Left renal pelvis (tissue), 4 donors: Measurements from ENCODE around the gene MFN2. TPM values are rescaled to one million over a fixed set of nuclear protein-coding genes. Genes with fewer than 3 reads are reported as not detected.
"Not testable (repeated sequence)": the region's sequence is repeated elsewhere in the genome, so short reads cannot be mapped to it uniquely, and the experiment has no call there.

Experiments used
- DNase-seq, 4 donors: peaks; one replicate each; pipeline ENCODE4 v3.0.0-alpha.2; 2013; ENCODE audit warnings: low read depth in 4 of 4, low spot score in 3 of 4
- polyA plus RNA-seq, 4 donors: library from polyadenylated mRNA; unstranded; fragments of 120-200 nt; gene quantifications; one replicate each; pipeline ENCODE4 v1.2.1, GENCODE V29; 2013; ENCODE audit not compliant: insufficient read length in 4 of 4

The MFN2 gene
- polyA plus RNA-seq, 4 donors: 59.4 to 69.5 (median 64.0) TPM

DNA sequence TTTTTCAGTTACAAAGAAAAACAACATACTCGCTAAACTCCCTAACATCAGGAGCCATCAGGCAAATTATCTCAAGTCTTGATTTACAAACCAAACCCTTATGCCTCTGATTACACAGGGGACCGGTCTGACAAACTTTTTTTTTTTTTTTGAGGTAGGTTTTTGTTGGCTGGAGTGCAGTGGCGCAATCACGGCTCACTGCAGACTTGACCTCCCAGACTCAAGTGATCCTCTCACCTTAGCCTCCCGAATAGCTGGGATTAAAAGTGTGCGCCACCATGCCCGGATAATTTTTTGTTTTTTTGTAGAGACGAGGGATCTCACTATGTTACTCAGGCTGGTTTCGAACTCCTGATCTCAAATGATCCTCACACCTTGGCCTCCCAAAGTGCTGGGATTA is 35.3 kb downstream of the MFN2 start:
- no peak for DNase-seq

DNA sequence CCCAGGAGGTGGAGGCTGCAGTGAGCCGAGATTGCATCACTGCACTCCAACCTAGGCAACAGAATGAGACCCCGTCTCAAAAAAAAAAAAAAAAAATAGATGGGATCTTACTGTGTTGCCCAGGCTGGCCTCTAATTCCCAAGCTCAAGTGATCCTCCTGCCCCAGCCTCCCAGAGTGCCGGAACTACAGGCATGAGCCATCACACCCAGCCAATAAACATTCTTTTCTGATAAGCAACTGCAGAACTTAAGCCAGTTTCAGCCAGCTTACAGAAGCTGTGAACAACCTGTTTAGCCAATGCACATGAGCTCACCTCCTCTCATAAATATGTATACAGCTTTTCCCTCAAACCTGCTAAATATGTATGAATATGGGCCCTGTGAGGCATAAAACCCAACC is 35.9 kb downstream of the MFN2 start:
- no peak for DNase-seq

DNA sequence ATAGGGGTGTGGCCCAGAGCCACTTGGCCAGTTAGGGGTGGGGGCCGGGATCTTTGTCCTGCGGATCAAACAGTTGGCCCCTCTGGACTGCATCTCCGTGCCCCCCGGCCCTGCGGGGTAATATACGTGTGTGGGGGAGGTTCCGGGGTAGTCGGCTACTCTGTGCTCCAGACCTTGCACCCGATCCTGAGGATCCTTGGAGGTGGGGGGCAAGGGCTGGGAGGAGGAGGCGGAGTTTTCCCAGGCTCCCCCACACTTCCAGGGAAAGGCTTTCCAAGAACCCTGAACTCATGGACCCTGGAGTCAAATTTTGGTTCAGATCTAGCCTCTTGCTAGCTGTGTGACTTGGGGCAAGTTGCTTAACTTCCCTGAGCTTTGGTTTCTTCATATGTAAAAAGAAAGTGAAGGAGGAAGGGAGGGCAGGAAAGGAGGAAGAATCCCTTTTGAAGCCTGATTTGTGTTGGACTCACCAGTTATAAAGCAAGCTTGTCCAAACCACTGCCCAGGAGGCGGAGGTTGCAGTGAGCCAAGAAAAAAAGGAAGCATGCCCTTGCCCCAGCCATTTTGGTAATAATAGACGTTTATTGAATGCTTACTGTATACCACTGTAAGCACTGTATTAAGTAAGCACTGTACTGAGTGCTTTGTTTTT is 39.7 kb downstream of the MFN2 start:
- peak in 1 of 4 donors; percentile 12 for DNase-seq

DNA sequence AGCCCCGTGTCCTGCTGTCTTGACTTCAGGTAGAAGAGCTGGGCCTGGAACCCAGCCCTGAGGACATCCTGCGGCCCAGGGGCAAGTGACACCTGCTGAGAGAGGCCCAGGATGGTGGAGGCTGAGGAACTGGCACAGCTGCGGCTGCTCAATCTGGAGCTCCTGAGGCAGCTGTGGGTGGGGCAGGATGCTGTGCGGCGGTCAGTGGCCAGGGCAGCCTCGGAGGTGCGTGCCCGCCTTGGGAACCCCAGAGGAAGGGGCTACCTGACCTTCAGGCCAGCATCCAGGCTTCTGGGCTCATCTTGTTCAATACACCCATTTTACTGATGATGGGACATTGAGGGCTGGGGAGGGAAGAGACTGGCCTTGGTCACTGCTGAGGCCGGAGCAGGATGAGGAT is 41.4 kb downstream of the MFN2 start:
- no peak for DNase-seq

DNA sequence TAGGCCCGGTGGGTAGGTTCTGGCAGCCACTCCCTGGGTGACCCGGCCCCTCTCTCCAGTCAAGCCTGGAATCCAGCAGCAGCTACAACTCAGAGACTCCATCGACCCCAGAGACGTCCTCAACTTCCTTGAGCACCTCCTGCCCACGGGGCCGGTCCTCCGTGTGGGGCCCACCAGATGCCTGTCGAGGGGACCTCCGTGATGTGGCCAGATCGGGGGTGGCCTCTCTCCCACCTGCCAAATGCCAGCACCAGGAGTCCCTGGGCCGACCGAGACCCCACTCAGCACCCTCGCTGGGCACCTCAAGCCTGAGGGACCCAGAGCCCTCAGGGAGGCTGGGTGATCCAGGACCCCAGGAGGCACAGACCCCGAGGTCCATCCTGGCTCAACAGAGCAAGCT is 41.8 kb downstream of the MFN2 start:
- no peak for DNase-seq

DNA sequence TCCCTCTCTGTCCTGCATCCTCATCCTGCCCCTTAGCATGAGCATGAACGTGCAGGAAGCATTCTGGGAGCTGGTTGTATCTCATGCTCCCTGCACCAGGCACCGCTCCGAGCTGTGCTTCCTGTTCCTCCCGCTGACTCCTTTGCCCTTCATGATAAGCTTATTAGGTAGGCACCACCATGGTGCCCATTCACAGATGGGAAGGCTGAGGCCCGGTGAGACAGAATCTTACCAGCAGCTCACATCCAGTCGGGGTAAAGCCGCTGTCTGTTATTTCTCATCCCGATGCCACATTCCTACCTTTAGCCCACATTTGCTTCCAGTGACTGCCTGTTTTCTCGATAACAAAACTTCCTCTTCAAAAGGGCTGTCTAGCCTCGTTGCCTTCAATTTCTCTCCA is 46.3 kb downstream of the MFN2 start:
- no peak for DNase-seq

DNA sequence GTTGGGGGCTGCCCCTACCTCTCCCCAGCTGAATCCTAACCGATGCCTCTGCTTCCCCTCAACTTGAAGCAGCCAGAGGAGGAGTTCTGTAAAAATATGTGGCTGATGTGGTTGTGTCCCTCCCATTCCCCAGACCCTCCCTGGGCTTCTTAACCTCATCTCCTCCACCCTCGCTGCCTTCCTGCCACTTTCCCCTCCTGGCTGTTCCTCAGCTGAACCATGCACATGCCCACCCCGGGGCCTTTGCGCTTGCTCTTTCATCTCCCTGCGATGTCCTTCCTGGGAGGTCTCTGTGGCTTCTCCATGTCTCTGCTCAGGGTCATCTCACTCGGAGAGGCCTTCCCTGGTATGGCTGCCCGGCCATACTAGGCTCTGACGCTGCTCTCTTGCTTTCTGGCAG is 48.0 kb downstream of the MFN2 start:
- no peak for DNase-seq

DNA sequence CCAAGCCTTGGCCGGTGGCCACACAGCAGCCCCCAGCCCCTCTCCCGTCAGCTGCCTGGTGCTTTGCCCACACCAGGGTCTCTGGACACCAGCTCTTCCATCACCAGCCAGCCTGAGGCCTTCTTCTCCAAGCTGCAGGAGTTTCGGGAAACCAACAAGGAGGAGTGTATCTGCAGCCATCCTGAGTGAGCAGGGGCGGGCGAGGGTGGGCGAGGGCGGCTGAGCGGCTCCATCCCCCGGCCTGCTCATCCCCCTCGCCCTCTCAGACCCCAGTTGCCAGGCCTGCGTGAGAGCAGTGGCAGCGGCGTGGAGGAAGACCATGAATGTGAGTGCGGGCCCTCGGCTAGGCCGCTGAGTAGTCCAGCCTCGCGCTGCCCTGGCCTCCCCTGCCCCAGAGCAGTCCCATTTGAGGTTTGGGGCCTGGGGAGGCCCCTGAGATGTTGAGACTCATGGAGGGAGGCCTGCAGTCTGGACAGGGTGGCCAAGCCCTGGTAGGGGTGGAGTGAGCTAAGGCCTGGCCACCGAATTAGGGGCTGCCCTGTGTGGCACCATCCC is 48.8 kb downstream of the MFN2 start:
- DNase-seq: no peak

DNA sequence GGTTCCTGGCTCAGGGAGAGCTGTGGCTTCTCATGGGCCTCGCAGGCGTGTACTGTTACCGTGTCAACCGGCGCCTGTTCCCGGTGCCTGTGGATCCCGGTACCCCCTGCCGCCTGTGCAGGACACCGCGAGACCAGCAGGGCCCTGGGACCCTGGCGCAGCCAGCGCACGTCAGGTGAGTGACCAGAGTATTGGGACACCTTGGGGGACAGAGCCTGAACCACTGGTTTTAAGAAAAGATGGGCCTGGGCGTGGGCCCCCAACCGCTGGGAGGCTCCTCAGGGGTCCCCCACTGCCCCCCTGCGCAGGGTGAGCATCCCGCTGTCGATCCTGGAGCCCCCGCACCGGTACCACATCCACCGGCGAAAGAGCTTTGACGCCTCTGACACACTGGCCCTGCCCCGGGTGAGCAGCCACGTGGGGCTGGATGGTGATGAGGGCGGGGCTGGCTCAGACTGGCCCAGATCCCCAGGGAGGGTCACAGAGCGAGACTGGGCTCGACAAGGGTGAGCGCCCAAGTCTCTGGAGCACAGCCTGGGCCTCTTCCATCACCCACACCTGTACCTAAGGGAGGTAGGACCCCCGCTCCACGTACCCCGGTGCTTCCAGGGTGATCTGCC is 49.6 kb downstream of the MFN2 start:
- no peak for DNase-seq

DNA sequence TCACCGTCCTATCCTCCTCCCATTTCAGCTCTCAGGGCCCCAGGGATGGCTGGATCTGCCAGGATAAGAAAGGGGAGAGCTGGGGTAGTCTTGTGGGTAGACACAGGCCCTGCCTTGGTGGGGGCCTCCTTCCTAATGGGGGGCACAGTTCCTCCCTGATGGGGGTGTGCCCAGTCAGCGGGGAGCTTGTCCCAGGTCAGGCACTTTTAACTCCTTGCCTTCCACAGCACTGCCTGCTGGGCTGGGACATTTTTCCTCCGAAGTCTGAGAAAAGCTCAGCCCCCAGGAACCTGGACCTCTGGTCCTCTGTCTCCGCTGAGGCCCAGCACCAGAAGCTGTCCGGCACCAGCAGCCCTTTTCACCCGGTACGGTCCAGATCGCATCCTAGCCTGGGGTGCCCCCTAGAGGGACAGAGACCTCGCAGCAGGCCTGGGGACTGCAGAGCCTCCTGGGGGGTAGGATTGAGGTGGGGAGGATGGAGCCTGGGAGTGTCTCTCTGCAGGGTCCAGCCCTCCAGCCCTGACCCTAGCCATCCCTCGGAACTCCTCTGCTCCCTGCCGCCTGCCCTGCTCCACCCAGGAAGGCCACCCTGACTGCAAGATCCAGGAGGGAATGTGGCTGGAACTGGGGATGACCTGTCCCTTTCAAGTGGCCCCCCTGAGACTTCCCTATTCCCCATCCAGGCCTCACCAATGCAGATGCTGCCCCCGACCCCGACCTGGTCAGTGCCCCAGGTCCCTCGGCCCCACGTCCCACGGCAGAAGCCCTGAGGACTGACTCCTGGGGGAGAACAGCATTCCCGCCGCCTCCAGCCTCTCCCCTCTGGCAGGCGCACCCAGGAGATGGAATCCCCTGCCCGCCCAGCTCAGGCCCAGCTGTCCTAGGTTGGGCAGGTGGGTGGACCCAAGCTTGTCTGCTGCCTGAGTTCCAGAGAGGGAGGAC is 51.1 kb downstream of the MFN2 start:
- DNase-seq: no peak

DNA sequence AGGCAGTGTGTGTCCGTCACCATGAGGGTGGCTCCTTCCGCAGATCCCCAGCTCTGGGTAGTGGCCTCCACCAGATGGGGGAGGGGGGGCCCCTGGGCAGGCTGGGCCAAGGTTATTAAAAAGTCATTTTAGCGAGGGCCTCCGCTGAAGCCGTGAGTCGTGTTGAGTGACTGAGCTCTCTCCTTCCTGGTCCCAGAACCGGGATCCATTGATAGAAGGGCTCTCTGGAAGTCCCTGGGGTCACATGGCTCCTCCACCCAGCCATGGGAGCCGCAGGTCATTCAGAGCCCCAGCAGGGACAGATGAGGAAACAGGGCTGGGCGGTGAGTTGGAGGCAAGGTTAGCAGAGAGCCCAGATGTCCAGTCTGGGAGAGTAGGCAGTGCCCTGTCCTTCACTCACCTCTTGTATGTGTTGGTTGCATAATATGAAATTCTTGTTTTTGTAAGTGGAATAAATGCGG is 51.9 kb downstream of the MFN2 start:
- no peak for DNase-seq

DNA sequence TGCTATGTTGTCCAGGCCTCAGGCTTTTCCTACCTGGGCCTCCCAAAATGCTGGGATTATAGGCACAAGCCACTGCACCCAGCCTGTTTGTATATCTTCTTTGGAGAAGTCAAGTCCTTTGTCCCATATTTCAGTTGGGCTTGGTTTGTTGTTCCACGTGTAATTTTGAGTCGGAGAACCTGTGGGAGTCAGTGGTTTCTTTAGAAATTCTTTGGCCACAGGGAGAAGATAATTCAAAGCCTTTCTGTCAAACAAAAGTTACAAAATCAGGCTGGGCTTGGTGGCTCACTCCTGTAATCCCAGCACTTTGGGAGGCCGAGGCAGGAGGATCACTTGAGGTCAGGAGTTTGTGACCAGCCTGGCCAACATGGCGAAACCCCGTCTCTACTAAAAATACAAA is 53.2 kb downstream of the MFN2 start:
- DNase-seq: not testable (repeated sequence)

DNA sequence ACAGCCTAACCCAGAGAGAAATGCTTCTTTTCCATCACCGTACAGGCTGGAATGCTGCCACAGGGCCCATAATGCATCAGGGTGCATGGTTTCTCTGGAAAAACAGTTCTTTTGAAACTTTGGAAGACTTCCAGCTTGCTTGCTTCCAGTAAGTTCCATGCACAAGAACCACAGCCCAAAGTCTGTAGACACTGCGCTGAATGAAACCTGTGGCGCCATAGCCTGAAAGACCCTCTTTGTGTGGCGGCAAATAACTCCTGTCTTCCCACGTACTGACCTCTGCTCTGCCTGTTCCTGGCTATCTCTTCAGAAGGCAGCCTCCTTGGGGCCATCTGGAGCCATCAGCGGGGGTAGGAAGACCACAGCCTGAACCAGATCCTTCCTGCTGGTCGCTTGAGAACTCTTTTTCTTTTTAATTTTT is 54.1 kb downstream of the MFN2 start:
- DNase-seq: no peak

DNA sequence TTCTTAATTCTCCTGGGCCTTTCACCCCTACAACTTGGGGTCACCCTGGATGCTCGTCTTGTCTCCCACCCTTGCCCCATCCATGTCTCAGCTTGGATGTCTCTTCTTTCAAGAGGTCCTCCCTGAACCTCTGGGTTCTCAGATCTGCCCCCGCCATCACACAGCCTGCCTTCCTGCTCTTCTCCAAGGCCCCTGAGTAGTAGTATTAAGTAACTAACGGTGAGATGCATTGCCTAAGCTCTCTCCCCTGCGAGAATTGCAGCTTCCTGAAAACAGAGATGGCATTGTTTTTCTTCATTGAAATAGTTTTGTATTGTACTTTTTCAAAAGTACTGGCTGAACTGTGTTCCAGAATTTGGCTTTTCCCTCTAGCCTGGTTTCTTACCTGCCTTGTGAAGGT is 55.1 kb downstream of the MFN2 start:
- no peak for DNase-seq

DNA sequence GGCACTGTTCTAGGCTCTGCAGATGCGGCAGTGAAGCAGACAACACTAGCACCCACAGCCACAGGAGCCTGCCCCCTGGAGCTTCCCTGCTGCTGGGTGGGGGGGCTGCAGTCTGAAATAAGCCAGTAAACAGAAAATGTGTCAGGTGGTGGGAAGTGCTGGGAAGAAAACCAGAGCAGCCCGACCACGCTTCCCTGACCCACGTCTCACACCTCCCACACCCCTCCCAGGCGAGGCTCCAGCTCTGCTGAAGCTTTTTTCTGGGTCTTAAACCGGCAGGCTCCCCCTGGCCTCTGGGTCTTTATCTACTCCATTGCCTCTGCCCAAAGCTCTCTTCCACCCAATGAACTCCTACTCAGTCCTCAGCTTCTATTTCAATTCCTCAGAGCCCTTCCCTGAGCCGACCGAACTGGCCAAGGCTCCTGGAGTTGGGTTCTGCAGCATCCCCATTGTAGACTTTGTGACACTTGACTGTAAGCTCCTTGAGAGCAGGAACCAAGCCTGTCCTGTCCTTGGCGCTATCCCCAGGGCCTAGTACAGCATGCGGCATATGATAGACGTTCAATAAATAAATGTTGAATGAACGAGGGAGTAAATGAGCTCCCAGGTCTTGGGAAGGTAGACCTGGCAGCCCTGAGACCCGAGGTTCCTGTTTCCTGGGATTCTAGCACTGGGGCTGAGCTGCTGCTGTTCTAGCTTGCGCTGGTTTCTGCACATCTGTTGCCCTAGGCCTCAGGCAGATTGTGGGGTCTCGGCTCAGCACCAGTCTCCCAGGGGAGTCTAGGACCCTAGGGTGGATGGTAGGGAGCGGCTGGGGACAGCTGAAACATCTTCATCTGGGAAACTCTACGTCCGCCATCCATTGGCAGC is 57.5 kb downstream of the MFN2 start:
- no peak for DNase-seq

DNA sequence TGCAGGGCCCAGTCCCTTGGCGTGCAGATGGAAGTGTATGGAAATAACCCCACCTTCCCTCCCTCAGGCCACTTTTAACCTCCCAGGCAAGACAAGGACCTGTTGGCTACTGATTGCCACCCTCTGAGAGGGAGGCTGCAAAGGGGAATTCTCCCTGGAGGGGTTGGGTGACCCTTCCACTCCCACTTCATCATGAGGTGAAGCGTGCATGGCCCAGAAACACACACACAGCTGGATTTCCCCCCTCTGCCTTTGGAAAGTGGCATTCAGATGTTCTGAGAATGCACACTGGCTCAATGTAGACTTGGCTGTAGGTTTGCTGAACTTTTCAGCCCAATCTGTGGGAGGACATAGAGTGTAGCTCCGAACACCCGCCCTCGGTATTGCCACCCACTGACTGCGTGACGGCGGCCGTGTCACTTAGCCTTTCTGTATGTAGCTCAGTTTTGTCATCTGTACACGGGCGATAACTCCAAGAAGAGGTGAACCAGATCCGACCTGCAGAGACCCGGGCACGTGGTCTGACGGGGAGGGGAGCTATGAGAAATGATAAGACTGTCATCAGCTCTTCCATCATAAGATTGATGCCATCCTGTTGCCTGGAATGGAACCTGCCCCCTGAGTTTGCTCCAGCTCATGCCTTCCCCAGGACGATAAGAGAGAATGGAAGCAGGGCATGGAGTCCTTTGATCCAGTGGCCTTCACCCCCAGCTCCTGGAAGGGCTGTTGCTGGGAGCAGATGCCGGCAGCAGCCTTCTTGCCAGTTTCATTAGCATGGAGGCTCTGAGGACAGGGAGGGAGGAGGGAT is 58.3 kb downstream of the MFN2 start:
- no peak for DNase-seq

DNA sequence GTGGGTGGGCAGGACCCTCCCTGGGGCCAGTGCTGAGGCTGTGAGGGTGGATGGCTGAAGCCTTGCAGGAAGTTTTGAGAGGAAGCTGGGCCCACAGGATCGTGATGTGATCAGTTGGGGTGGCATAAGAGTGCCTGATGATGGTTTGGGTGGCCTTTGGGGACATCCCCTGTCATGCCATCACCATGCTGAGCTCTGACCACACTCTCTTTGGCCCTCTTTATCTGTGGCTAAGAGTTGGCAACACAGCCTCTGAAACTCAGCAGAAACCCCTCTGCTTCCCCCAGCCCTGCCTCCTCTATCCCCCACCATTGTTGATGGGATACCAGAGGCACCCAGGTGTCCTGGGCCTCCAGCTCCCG is 58.9 kb downstream of the MFN2 start:
- no peak for DNase-seq

DNA sequence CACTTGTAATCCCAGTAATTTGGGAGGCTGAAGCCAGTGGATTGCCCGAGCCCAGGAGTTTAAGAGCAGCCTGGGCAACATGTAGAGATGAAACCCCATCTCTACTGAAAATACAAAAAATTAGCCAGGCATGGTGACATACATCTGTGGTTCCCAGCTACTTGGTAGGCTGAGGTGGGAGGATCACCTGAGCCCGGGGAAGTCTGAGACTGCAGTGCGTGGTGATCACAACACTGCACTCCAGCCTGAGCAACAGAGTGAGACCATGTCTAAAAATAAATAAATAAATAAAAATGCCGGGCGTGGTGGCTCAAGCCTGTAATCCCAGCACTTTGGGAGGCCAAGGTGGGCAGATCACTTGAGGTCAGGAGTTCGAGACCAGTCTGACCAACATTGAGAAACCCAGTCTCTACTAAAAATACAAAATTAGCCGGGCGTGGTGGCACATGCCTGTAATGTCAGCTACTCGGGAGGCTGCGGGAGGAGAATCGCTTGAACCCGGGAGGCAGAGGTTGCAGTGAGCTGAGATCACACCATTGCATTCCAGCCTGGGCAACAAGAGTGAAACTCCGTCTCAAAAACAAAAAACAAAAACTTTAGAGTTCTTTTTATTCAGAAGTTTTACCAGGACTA is 59.7 kb downstream of the MFN2 start:
- DNase-seq: not testable (repeated sequence)

DNA sequence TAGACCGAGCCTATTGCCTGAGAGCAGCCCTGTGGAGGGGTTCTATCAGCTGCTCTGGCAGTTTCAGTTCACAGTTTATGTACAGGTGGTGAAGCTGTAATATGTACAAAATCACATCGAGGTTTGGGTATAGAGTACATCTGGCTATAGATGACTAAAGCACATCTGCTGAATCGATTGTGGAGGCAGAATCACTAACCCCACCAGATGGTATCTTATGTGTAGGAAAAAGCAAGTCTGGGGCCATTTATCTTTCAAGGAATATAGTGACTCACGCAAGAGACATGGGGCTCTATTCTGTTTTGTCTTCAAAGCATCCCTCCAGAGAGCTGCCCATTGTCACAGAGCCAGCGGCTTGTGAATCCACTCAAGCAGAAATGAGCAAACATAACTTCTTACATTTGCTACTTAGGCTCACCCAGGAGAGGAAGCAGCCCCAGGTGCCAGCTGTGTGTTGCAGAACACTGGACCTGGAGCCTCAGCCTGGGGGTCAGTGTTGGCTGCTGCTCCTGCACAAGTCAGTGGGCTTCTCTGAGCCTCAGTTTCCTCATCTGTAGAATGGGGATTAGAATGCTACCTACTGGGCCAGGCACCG is 60.3 kb downstream of the MFN2 start:
- no peak for DNase-seq
